ENCODE results near the gene CCN2.
A peak's percentile ranks its signal among the peaks of the same experiment; 100 is the strongest.

DNA sequence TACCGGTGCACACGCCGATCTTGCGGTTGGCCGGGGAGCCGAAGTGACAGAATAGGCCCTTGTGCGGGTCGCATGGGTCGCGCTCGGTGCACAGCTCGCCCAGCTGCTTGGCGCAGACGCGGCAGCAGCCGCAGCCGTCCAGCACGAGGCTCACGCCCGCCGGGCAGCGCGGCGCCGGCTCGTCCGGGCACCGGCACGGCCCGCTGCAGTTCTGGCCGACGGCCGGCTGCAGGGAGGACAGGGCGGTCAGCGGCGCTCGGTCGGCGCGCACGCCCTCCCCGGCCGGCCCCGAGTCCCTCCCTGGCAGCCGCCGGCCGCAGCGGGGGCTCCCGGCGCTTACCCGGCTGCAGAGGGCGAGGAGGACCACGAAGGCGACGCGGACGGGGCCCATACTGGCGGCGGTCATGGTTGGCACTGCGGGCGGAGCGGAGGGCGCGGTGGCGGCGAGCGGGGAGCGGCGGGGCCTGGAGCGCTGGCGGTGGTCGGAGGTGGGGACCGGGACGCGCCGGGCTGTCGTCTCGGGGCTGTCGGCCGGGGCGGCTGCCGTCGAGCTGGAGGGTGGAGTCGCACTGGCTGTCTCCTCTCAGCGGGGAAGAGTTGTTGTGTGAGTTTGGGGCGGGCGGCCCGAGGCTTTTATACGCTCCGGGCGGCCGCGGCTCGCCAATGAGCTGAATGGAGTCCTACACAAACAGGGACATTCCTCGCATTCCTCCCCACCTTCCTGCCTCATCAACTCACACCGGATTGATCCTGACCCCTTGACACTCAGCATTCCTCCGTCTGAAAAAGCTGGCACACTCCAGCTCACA is at the start of gene CCN2:
- no peak for TF ChIP-seq NR1H2 (CRISPR knock-in tag; IDR thresholded peaks at IDR 0.05)
- TF ChIP-seq TEAD1 (CRISPR knock-in tag; IDR thresholded peaks at IDR 0.05): peak; percentile 99
- TF ChIP-seq, protein P1, sequence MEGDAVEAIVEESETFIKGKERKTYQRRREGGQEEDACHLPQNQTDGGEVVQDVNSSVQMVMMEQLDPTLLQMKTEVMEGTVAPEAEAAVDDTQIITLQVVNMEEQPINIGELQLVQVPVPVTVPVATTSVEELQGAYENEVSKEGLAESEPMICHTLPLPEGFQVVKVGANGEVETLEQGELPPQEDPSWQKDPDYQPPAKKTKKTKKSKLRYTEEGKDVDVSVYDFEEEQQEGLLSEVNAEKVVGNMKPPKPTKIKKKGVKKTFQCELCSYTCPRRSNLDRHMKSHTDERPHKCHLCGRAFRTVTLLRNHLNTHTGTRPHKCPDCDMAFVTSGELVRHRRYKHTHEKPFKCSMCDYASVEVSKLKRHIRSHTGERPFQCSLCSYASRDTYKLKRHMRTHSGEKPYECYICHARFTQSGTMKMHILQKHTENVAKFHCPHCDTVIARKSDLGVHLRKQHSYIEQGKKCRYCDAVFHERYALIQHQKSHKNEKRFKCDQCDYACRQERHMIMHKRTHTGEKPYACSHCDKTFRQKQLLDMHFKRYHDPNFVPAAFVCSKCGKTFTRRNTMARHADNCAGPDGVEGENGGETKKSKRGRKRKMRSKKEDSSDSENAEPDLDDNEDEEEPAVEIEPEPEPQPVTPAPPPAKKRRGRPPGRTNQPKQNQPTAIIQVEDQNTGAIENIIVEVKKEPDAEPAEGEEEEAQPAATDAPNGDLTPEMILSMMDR (IDR thresholded peaks at IDR 0.05): no peak
- TF ChIP-seq, protein P2, sequence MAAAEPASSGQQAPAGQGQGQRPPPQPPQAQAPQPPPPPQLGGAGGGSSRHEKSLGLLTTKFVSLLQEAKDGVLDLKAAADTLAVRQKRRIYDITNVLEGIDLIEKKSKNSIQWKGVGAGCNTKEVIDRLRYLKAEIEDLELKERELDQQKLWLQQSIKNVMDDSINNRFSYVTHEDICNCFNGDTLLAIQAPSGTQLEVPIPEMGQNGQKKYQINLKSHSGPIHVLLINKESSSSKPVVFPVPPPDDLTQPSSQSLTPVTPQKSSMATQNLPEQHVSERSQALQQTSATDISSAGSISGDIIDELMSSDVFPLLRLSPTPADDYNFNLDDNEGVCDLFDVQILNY (CRISPR knock-in tag; IDR thresholded peaks at IDR 0.05): peak; percentile 49; the same call in 1 of the 2 replicates
- no peak for TF ChIP-seq E2F1 (CRISPR knock-in tag; IDR thresholded peaks at IDR 0.05)
- TF ChIP-seq ZNF512 (CRISPR knock-in tag; IDR thresholded peaks at IDR 0.05; ENCODE audit: borderline replicate concordance): no peak
- no peak for TF ChIP-seq NR2C2 (CRISPR knock-in tag; IDR thresholded peaks at IDR 0.05)
- TF ChIP-seq CREB1 (CRISPR knock-in tag; IDR thresholded peaks at IDR 0.05): no peak
- no peak for TF ChIP-seq ATF1 (CRISPR knock-in tag; IDR thresholded peaks at IDR 0.05)
- no peak for TF ChIP-seq IRF2 (CRISPR knock-in tag; IDR thresholded peaks at IDR 0.05; ENCODE audit: borderline replicate concordance, low read depth)
- no peak for TF ChIP-seq ZSCAN18 (CRISPR knock-in tag; IDR thresholded peaks at IDR 0.05)
- 0 out of 2 replicates have a peak, but pooled peaks have one; percentile 14 for TF ChIP-seq ZNF671 (CRISPR knock-in tag; IDR thresholded peaks at IDR 0.05)
- peak; percentile 8 for TF ChIP-seq ZNF416 (CRISPR knock-in tag; IDR thresholded peaks at IDR 0.05)
